Caco-2 (cell line): ENCODE measurements around the gene CDK14. TPM values are rescaled to one million over a fixed set of nuclear protein-coding genes. Genes with fewer than 3 reads are reported as not detected.

ENCODE experiments used
- BruUV-seq: library from RNA; stranded (reverse); fragments of 400-500 nt; replicated peaks from 2 replicates; lab custom pipeline; 2021; lab: Mats Ljungman, UMichigan
- CTCF ChIA-PET: fragments of 300-600 bp; sonication (Branson Sonifier 250); formaldehyde crosslinking; loops from one replicate; lab custom pipeline; 2022; ENCODE audit warnings: antibody characterized with exemption; lab: Charles Lee
- POLR2A ChIA-PET: fragments of 300-600 bp; sonication (Branson Sonifier 250); formaldehyde crosslinking; loops from one replicate; lab custom pipeline; 2022; ENCODE audit warnings: antibody characterized with exemption; lab: Charles Lee
- DNase-seq, 2 experiments: peaks; one replicate each; pipeline versions ENCODE4 v3.0.0 to v3.0.0-alpha.2; 2020 to 2022
- H3K27me3 ChIP-seq: replicated peaks from 2 replicates; pipeline ENCODE4 v1.6.0; 2011; ENCODE audit warnings: low read length; ENCODE audit not compliant: control insufficient read depth, insufficient read depth
- H3K36me3 ChIP-seq: 2 replicates; pipeline ENCODE4 v1.5.1; 2011; ENCODE audit warnings: low read length; ENCODE audit not compliant: control insufficient read depth, insufficient read depth
- H3K4me1 ChIP-seq: fragments of 250-450 bp; sonication (Bioruptor Pico); 2 replicates; pipeline ENCODE4 v1.5.1; 2020; ENCODE audit warnings: mild to moderate bottlenecking
- H3K4me3 ChIP-seq: 2 replicates; pipeline ENCODE4 v1.5.1; 2011; ENCODE audit warnings: low read depth, mild to moderate bottlenecking, control low read depth, low read length
- H3K9me3 ChIP-seq: fragments of 250-450 bp; sonication (Bioruptor Pico); 2 replicates; pipeline ENCODE4 v1.5.1; 2020; ENCODE audit warnings: mild to moderate bottlenecking, moderate library complexity
- H3K27ac Mint-ChIP-seq: one replicate; pipeline ENCODE4 v1.8.0; 2022; ENCODE audit warnings: mixed read lengths; ENCODE audit not compliant: unreplicated experiment
- H3K27me3 Mint-ChIP-seq: one replicate; pipeline ENCODE4 v1.8.0; 2022; ENCODE audit warnings: mixed read lengths; ENCODE audit not compliant: insufficient read depth, unreplicated experiment
- H3K36me3 Mint-ChIP-seq: one replicate; pipeline ENCODE4 v1.8.0; 2022; ENCODE audit warnings: mild to moderate bottlenecking, mixed read lengths; ENCODE audit not compliant: insufficient read depth, unreplicated experiment
- H3K4me1 Mint-ChIP-seq: one replicate; pipeline ENCODE4 v1.8.0; 2022; ENCODE audit warnings: low read depth, mixed read lengths; ENCODE audit not compliant: unreplicated experiment
- H3K4me3 Mint-ChIP-seq: one replicate; pipeline ENCODE4 v1.8.0; 2022; ENCODE audit warnings: mild to moderate bottlenecking, moderate library complexity, mixed read lengths; ENCODE audit not compliant: unreplicated experiment
- H3K9me3 Mint-ChIP-seq: one replicate; pipeline ENCODE4 v1.8.0; 2022; ENCODE audit warnings: mixed read lengths; ENCODE audit not compliant: unreplicated experiment
- intact Hi-C: fragments of 100-400 bp; cut with micrococcal nuclease; formaldehyde crosslinking; loops from one replicate; pipeline ENCODE4 v1.10.0; 2022; ENCODE audit not compliant: unreplicated experiment
- total RNA-seq: library from RNA; stranded (reverse); gene quantifications from 2 replicates; pipeline ENCODE4 v1.2.3, GENCODE V29; 2022
- TF ChIP-seq, protein P1 (sequence below), 2 experiments: fragments of 200-600 bp in 1 of 2; IDR thresholded peaks; 1 replicate in 1 of 2; 2 replicates in 1 of 2; pipeline versions ENCODE4 v1.5.1 to v1.8.0; 2011 to 2022; ENCODE audit warnings: antibody characterized with exemption in 1 of 2, control low read depth in 1 of 2, inconsistent platforms in 1 of 2, low read depth in 1 of 2, low read length in 1 of 2, mild to moderate bottlenecking in 1 of 2, moderate library complexity in 1 of 2; ENCODE audit not compliant: insufficient read depth in 1 of 2, severe bottlenecking in 1 of 2, unreplicated experiment in 1 of 2

CDK14 gene
- total RNA-seq, 1 experiment from 2014 or later: 18.2 TPM

DNA sequence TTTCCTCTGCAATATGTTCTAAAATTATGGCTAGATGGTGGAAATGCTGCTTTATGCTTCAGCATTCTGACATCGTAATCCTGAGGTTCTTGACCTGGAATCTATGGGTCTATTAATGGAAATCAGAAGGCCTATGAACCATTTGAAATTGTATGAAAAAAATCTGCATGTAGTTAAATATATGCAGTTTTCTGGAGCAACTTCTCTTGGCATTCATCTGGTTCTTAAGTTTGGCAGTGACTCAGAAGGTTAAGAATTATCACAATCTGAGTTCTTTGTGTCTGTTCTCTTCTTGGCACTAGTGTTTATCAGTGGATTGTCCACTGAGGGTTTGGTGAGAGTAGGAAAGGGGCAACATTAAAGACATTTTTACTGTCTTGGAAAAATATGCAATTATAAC lies 597.0 kb downstream of the CDK14 start:
- ChIA-PET POLR2A (no interaction called here), CTCF (no interaction called here)
- Mint-ChIP-seq H3K4me3 (no peak overlapping the region), H3K36me3 (no peaks in the 10 kb centered on the region), H3K27me3 (no peaks in the 10 kb centered on the region), H3K4me1 (no peaks in the 10 kb centered on the region), H3K9me3 (no peaks in the 10 kb centered on the region), H3K27ac (no peak overlapping the region)
- no peaks in the 10 kb centered on the region for H3K4me1 ChIP-seq
- TF ChIP-seq, protein P1, sequence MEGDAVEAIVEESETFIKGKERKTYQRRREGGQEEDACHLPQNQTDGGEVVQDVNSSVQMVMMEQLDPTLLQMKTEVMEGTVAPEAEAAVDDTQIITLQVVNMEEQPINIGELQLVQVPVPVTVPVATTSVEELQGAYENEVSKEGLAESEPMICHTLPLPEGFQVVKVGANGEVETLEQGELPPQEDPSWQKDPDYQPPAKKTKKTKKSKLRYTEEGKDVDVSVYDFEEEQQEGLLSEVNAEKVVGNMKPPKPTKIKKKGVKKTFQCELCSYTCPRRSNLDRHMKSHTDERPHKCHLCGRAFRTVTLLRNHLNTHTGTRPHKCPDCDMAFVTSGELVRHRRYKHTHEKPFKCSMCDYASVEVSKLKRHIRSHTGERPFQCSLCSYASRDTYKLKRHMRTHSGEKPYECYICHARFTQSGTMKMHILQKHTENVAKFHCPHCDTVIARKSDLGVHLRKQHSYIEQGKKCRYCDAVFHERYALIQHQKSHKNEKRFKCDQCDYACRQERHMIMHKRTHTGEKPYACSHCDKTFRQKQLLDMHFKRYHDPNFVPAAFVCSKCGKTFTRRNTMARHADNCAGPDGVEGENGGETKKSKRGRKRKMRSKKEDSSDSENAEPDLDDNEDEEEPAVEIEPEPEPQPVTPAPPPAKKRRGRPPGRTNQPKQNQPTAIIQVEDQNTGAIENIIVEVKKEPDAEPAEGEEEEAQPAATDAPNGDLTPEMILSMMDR (IDR thresholded peaks at IDR 0.05; ENCODE audit: insufficient read depth in 1 of 2, low read depth in 1 of 2, low read length in 1 of 2, severe bottlenecking in 1 of 2, unreplicated experiment in 1 of 2): no peak
- no peaks in the 10 kb centered on the region for H3K27me3 ChIP-seq
- no TSS peak for BruUV-seq
- no peaks in the 10 kb centered on the region for H3K36me3 ChIP-seq
- H3K9me3 ChIP-seq: no peaks in the 10 kb centered on the region
- DNase-seq: no peak
- no peak overlapping the region for H3K4me3 ChIP-seq
- intact Hi-C loops: no loop called here

DNA sequence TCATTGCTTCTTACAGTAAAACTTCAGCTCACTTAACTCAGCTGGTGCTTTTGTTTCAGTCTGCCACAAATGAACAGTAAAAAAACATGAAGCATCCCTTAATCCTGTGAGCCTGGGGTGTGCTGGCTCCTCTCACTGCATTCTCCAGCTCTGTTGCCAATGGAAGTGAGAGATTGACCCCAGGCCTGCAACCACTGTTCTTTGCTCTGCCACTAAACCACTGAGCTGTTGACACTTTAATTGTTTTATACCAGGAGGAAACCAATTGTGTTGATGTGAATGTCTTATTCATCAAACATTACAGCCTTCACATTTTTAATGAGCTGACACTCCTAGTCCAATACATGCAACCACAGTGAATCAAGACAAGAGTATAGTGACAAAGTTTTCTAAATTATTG lies 598.7 kb downstream of the CDK14 start:
- intact Hi-C loops: no loop called here
- Mint-ChIP-seq H3K4me3 (no peak overlapping the region), H3K27me3 (no peaks in the 10 kb centered on the region), H3K4me1 (no peaks in the 10 kb centered on the region), H3K27ac (no peak overlapping the region), H3K9me3 (no peaks in the 10 kb centered on the region), H3K36me3 (no peaks in the 10 kb centered on the region)
- no peaks in the 10 kb centered on the region for H3K36me3 ChIP-seq
- TF ChIP-seq, protein P1 (IDR thresholded peaks at IDR 0.05; ENCODE audit: insufficient read depth in 1 of 2, low read depth in 1 of 2, low read length in 1 of 2, severe bottlenecking in 1 of 2, unreplicated experiment in 1 of 2): no peak
- no peaks in the 10 kb centered on the region for H3K4me1 ChIP-seq
- no peaks in the 10 kb centered on the region for H3K27me3 ChIP-seq
- H3K4me3 ChIP-seq: no peak overlapping the region
- CTCF ChIA-PET: no interaction called here
- no peaks in the 10 kb centered on the region for H3K9me3 ChIP-seq
- BruUV-seq: no TSS peak
- DNase-seq: no peak
- POLR2A ChIA-PET: no interaction called here

DNA sequence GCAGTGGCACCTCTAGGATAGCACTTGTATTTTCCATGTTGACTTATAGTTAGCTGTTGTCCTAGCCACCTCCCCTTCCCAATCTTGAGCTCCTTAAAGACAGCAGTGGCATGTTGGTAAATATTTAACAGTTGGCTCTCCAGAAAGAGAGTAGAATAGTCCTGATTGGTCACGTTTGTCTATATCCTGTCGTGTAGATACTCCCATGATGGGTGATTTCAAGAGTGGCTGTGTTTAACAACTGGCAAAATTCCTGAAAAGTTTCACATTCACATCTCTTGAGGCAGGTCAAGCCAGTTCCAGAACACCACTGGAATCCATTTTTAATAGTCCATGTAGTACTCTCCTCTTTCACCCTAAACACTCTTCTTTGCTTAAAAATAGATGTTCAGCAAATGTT lies 599.9 kb downstream of the CDK14 start:
- no peaks in the 10 kb centered on the region for H3K4me1 ChIP-seq
- H3K36me3 Mint-ChIP-seq: no peaks in the 10 kb centered on the region
- H3K4me3 ChIP-seq: no peak overlapping the region
- H3K4me3 Mint-ChIP-seq: no peak overlapping the region
- no peaks in the 10 kb centered on the region for H3K27me3 ChIP-seq
- intact Hi-C loops: no loop called here
- H3K9me3 Mint-ChIP-seq: no peaks in the 10 kb centered on the region
- no peaks in the 10 kb centered on the region for H3K36me3 ChIP-seq
- no peaks in the 10 kb centered on the region for H3K27me3 Mint-ChIP-seq
- BruUV-seq: no TSS peak
- CTCF ChIA-PET: no interaction called here
- no peaks in the 10 kb centered on the region for H3K9me3 ChIP-seq
- no peaks in the 10 kb centered on the region for H3K4me1 Mint-ChIP-seq
- POLR2A ChIA-PET: no interaction called here
- no peak for DNase-seq
- TF ChIP-seq, protein P1 (IDR thresholded peaks at IDR 0.05; ENCODE audit: insufficient read depth in 1 of 2, low read depth in 1 of 2, low read length in 1 of 2, severe bottlenecking in 1 of 2, unreplicated experiment in 1 of 2): no peak
- no peak overlapping the region for H3K27ac Mint-ChIP-seq
